Measurements from ENCODE around the gene STRIT1. TPM values are rescaled to one million over a fixed set of nuclear protein-coding genes. Genes with fewer than 3 reads are reported as not detected.
A peak's percentile ranks its signal among the peaks of the same experiment; 100 is the strongest.

Gene STRIT1
- total and polyA plus RNA-seq, 9 of the 15 experiments (the other 6 are each of a cell fraction or from before 2014, with no cell fraction given), result not detected

GRCh38 chr3:155283092-155284056, 10.1 kb downstream of the STRIT1 start (continued):
- no peak for TF ChIP-seq YBX1 (IDR thresholded peaks at IDR 0.05)
- TF ChIP-seq ZNF174 (CRISPR knock-in tag; IDR thresholded peaks at IDR 0.05), result no peak
- no peak for TF ChIP-seq MYBL2 (IDR thresholded peaks at IDR 0.05; ENCODE audit: low read depth)
- TF ChIP-seq MYBL2 (CRISPR knock-in tag; IDR thresholded peaks at IDR 0.05; ENCODE audit: borderline replicate concordance), result no peak
- TF ChIP-seq SMAD3 (CRISPR knock-in tag; conservative IDR thresholded peaks at IDR 0.05), result 0 out of 2 replicates have a peak, but pooled peaks have one; percentile 76
- TF ChIP-seq CXXC5 (CRISPR knock-in tag; IDR thresholded peaks at IDR 0.05), result peak; percentile 66; the same call in 1 of the 2 replicates
- peak; percentile 71 for TF ChIP-seq GTF2A2 (tag; IDR thresholded peaks at IDR 0.05)
- peak; percentile 78 for TF ChIP-seq TCFL5 (CRISPR knock-in tag; conservative IDR thresholded peaks at IDR 0.05)
- TF ChIP-seq, protein P1, sequence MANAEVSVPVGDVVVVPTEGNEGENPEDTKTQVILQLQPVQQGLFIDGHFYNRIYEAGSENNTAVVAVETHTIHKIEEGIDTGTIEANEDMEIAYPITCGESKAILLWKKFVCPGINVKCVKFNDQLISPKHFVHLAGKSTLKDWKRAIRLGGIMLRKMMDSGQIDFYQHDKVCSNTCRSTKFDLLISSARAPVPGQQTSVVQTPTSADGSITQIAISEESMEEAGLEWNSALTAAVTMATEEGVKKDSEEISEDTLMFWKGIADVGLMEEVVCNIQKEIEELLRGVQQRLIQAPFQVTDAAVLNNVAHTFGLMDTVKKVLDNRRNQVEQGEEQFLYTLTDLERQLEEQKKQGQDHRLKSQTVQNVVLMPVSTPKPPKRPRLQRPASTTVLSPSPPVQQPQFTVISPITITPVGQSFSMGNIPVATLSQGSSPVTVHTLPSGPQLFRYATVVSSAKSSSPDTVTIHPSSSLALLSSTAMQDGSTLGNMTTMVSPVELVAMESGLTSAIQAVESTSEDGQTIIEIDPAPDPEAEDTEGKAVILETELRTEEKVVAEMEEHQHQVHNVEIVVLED (CRISPR knock-in tag; IDR thresholded peaks at IDR 0.05), result 0 out of 2 replicates have a peak, but pooled peaks have one; percentile 24
- TF ChIP-seq ZNF23 (CRISPR knock-in tag; IDR thresholded peaks at IDR 0.05), result 0 out of 2 replicates have a peak, but pooled peaks have one; percentile 41
- TF ChIP-seq, protein P2, sequence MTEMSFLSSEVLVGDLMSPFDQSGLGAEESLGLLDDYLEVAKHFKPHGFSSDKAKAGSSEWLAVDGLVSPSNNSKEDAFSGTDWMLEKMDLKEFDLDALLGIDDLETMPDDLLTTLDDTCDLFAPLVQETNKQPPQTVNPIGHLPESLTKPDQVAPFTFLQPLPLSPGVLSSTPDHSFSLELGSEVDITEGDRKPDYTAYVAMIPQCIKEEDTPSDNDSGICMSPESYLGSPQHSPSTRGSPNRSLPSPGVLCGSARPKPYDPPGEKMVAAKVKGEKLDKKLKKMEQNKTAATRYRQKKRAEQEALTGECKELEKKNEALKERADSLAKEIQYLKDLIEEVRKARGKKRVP (CRISPR knock-in tag; IDR thresholded peaks at IDR 0.05), result peak; percentile 65; the same call in 1 of the 2 replicates
- TF ChIP-seq, protein P3, sequence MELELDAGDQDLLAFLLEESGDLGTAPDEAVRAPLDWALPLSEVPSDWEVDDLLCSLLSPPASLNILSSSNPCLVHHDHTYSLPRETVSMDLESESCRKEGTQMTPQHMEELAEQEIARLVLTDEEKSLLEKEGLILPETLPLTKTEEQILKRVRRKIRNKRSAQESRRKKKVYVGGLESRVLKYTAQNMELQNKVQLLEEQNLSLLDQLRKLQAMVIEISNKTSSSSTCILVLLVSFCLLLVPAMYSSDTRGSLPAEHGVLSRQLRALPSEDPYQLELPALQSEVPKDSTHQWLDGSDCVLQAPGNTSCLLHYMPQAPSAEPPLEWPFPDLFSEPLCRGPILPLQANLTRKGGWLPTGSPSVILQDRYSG (tag; conservative IDR thresholded peaks at IDR 0.05; ENCODE audit: low read depth), result 0 out of 2 replicates have a peak, but pooled peaks have one; percentile 25
- TF ChIP-seq, protein P4, sequence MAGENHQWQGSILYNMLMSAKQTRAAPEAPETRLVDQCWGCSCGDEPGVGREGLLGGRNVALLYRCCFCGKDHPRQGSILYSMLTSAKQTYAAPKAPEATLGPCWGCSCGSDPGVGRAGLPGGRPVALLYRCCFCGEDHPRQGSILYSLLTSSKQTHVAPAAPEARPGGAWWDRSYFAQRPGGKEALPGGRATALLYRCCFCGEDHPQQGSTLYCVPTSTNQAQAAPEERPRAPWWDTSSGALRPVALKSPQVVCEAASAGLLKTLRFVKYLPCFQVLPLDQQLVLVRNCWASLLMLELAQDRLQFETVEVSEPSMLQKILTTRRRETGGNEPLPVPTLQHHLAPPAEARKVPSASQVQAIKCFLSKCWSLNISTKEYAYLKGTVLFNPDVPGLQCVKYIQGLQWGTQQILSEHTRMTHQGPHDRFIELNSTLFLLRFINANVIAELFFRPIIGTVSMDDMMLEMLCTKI (IDR thresholded peaks at IDR 0.05; ENCODE audit: partially characterized antibody), result no peak
- TF ChIP-seq THRAP3 (IDR thresholded peaks at IDR 0.05; ENCODE audit: borderline replicate concordance), result no peak
- no peak for TF ChIP-seq FOS (IDR thresholded peaks at IDR 0.05; ENCODE audit: extremely low read depth, insufficient read length)
- no peak for TF ChIP-seq ETV6 (IDR thresholded peaks at IDR 0.05; ENCODE audit: borderline replicate concordance in 1 of 2, low read depth in 2 of 2, low read length in 1 of 2)
- no peak for TF ChIP-seq ETV6 (CRISPR knock-in tag; IDR thresholded peaks at IDR 0.05; ENCODE audit: borderline replicate concordance)
